GM12892 (cell line): ENCODE measurements around the gene OR2F1.

Source experiments
- POLR2A ChIP-seq: IDR thresholded peaks from 2 replicates; pipeline ENCODE4 v1.6.1; 2011; ENCODE audit warnings: low read depth, low read length, control low read depth
- POLR2AphosphoS5 ChIP-seq: IDR thresholded peaks from 2 replicates; pipeline ENCODE4 v1.6.1; 2011; ENCODE audit warnings: low read depth, low read length, control low read depth
- TAF1 ChIP-seq: IDR thresholded peaks from 2 replicates; pipeline ENCODE4 v1.6.1; 2011; ENCODE audit warnings: low read depth, mild to moderate bottlenecking, control low read depth, low read length, borderline replicate concordance

GRCh38 chr7:144004703-144005102 is 50.1 kb downstream of the OR2F1 start:
- TF ChIP-seq POLR2A = no peak
- TF ChIP-seq POLR2AphosphoS5 = no peak
- TF ChIP-seq TAF1 = no peak
